GM21367 (cell line): ENCODE data around the gene NFATC3.

Experiments
- ATAC-seq: cut with Tn5 transposase; IDR thresholded peaks from one replicate; pipeline ENCODE4 v1.9.1; 2021; ENCODE audit not compliant: unreplicated experiment

NFATC3 gene

GRCh38 chr16:68267612-68268405 lies 182.6 kb downstream of the NFATC3 start:
- no peak for ATAC-seq

GRCh38 chr16:68269793-68270192 lies 184.6 kb downstream of the NFATC3 start:
- no peak for ATAC-seq

GRCh38 chr16:68270353-68270752 lies 185.2 kb downstream of the NFATC3 start:
- no peak for ATAC-seq

GRCh38 chr16:68272507-68273209 lies 187.5 kb downstream of the NFATC3 start:
- no peak for ATAC-seq

- no peak for ATAC-seq
Observed at GRCh38 chr16:68273459-68273858, 188.3 kb downstream of the NFATC3 start.

GRCh38 chr16:68273896-68274295 lies 188.7 kb downstream of the NFATC3 start:
- no peak for ATAC-seq

- no peak for ATAC-seq
Observed at GRCh38 chr16:68274441-68274840, 189.3 kb downstream of the NFATC3 start.

- no peak for ATAC-seq
Observed at GRCh38 chr16:68275611-68276191, 190.5 kb downstream of the NFATC3 start.

- ATAC-seq: no peak
Observed at GRCh38 chr16:68276223-68276622, 191.1 kb downstream of the NFATC3 start.
